Upper lobe of right lung (tissue), 1 donor: ENCODE results near the gene RPS19BP1. TPM values are rescaled to one million over a fixed set of nuclear protein-coding genes. Genes with fewer than 3 reads are reported as not detected.

Source experiments
- ATAC-seq: fragments of 200-7000 bp; cut with Tn5 transposase; one replicate; pipeline ENCODE4 v1.9.1; 2020; ENCODE audit warnings: mild to moderate bottlenecking, moderate library complexity
- DNase-seq: peaks from one replicate; pipeline ENCODE4 v3.0.0-alpha.2; 2020
- H3K27ac ChIP-seq: fragments of 200-600 bp; one replicate; pipeline ENCODE4 v1.8.0; 2022
- H3K27me3 ChIP-seq: fragments of 200-600 bp; one replicate; pipeline ENCODE4 v1.8.0; 2022; ENCODE audit warnings: mild to moderate bottlenecking
- H3K36me3 ChIP-seq: fragments of 200-600 bp; one replicate; pipeline ENCODE4 v1.8.0; 2022
- H3K4me1 ChIP-seq: fragments of 200-600 bp; one replicate; pipeline ENCODE4 v1.8.0; 2022
- H3K4me3 ChIP-seq: fragments of 200-600 bp; one replicate; pipeline ENCODE4 v1.8.0; 2022; ENCODE audit warnings: mild to moderate bottlenecking
- H3K9me3 ChIP-seq: fragments of 200-600 bp; one replicate; pipeline ENCODE4 v1.8.0; 2022
- CTCF ChIP-seq: fragments of 200-600 bp; IDR thresholded peaks from one replicate; pipeline ENCODE4 v1.8.0; 2022; ENCODE audit warnings: antibody characterized with exemption
- intact Hi-C: fragments of 100-400 bp; cut with DNase I; formaldehyde crosslinking; loops from one replicate; pipeline ENCODE4 v1.11.0; 2022
- total RNA-seq: library from RNA; stranded (reverse); fragmentation: NEBNext Ultra II Directional; extraction: Animal tissue kit (Norgen Biotek cat#: 25700); gene quantifications from one replicate; pipeline ENCODE4 v1.2.1, GENCODE V29; 2021
- donor health status: DM: no; HTN: yes; CAD: no; lungs with severe emphysema.

The RPS19BP1 gene
- total RNA-seq, 1 donor from 2014 or later = 72.5 TPM

GRCh38 chr22:39491696-39492095 lies 40.9 kb downstream of the RPS19BP1 start:
- intact Hi-C loops = no loop called here
- H3K27ac ChIP-seq = no peak overlapping the region
- no peaks in the 10 kb centered on the region for H3K9me3 ChIP-seq
- H3K27me3 ChIP-seq = no peaks in the 10 kb centered on the region
- TF ChIP-seq CTCF = no peak
- DNase-seq (no peak), ATAC-seq (no peak)
- H3K4me1 ChIP-seq = peaks cover 20% of the 10 kb centered on the region
- no peak overlapping the region for H3K4me3 ChIP-seq
- no peaks in the 10 kb centered on the region for H3K36me3 ChIP-seq

- intact Hi-C loops = no loop called here
- no peak for ATAC-seq
- Histone ChIP-seq H3K27ac (no peak overlapping the region), H3K9me3 (no peaks in the 10 kb centered on the region), H3K27me3 (no peaks in the 10 kb centered on the region), H3K36me3 (no peaks in the 10 kb centered on the region), H3K4me1 (peaks cover 14% of the 10 kb centered on the region), H3K4me3 (no peak overlapping the region)
- TF ChIP-seq CTCF = no peak
- no peak for DNase-seq
Observed at GRCh38 chr22:39490966-39491680, 41.4 kb downstream of the RPS19BP1 start.

DNA sequence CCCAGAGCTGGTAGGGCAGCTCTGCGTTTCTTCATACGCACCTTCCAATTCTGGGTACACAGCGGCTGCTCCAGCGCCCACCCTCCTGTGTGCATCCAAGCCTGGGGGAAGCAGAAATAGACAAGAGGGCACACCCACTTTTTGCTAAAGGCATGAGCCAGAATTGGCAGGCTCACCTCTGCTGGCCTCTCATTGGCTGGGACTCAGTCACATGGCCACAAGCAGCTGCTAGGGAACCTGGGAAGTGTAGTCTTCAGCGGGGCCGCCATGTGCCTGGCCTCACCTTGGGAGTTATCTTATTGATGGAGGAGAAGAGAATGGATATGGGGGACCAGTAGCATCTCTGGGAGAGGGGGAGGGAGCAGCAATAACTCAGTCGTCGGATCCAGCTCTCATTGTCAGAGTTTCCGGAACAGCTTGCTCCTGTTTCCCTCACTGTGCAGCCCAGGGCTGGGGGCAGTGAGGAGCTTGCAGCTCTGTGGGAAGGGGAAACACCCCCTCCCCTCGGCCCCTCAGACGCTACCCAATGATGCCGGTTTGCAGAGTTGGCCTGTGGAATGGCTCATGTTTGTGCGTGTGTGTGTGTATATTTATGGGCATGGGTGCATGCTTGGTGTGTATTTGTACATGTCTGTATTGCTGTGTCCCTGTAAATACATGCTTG lies 42.3 kb downstream of the RPS19BP1 start:
- H3K27ac ChIP-seq = no peak overlapping the region
- peaks cover 8% of the 10 kb centered on the region for H3K4me1 ChIP-seq
- H3K9me3 ChIP-seq = no peaks in the 10 kb centered on the region
- H3K27me3 ChIP-seq = no peaks in the 10 kb centered on the region
- DNase-seq (peak; percentile 86), ATAC-seq (peak; percentile 82)
- no peak overlapping the region for H3K4me3 ChIP-seq
- H3K36me3 ChIP-seq = no peaks in the 10 kb centered on the region
- intact Hi-C loops = no loop called here
- TF ChIP-seq CTCF = no peak

DNA sequence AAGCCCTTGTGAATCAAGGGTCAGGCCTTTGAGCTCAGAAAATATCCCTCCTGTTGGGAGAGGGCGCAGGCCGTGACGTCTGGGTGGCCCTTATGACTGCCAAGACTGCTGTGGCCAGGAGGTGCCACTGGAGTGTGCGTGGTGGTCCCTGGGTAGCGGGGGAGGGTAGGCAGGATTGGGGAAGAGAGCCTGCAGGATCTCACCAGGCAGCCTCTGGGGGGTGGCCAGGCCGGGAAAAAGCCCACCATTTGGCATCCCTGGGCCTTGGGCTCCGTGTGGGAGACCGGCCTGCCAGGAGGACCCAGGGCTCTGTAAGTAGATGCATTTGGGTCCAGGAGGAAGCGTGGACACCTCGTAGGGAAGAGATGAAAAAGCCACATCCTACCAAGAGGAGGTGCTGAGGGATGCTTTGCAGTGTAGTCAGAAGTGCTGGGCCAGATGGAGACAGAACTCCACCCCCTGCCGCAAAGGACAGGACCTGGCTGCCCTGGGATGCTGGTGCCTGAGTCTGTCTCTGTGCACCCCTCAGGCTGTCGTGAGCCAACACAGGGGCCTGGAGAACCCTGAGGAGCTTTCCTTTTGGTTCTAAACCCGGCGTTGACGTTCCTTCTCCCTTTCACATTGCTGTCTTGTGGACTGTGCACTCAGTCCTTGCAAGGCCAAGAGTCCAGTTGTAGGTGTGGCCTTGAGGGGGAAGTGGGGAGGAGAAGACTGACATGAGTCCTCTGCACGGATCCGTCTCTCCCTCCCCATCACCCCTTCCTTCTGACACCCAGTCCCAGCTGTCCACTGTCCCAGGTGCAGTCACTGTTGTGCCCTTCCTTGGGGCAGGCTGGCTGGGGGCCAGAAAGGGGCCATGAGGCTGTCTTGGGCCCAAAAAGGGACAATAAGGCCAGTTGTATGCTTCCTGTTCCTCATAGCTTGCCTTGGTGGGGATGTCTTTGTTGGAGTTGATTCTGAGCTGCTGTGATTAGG lies 43.2 kb downstream of the RPS19BP1 start:
- no peak for TF ChIP-seq CTCF
- Histone ChIP-seq H3K4me1 (peaks cover 8% of the 10 kb centered on the region), H3K27ac (no peak overlapping the region), H3K27me3 (no peaks in the 10 kb centered on the region), H3K4me3 (no peak overlapping the region), H3K36me3 (no peaks in the 10 kb centered on the region), H3K9me3 (no peaks in the 10 kb centered on the region)
- intact Hi-C loops = no loop called here
- peak; percentile 40 for ATAC-seq
- DNase-seq = peak; percentile 58

DNA sequence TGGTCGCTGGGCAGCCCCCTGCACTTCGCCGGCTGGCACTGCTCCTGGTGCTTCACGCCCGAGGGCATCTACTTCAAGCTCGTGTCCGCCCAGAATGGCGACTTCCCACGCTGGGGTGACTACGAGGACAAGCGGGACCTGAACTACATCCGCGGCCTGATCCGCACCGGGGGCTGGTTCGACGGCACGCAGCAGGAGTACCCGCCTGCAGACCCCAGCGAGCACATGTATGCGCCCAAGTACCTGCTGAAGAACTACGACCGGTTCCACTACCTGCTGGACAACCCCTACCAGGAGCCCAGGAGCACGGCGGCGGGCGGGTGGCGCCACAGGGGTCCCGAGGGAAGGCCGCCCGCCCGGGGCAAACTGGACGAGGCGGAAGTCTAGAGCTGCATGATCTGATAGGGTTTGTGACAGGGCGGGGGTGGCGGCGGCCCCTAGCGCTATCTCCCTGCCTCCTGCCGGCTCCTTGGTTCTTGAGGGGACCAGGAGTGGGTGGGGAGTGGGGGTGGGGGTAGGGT lies 43.9 kb downstream of the RPS19BP1 start:
- no peaks in the 10 kb centered on the region for H3K9me3 ChIP-seq
- ATAC-seq = no peak
- TF ChIP-seq CTCF = no peak
- peak; percentile 57 for DNase-seq
- H3K4me3 ChIP-seq = no peak overlapping the region
- H3K36me3 ChIP-seq = no peaks in the 10 kb centered on the region
- H3K27me3 ChIP-seq = no peaks in the 10 kb centered on the region
- H3K4me1 ChIP-seq = peaks cover 6% of the 10 kb centered on the region
- H3K27ac ChIP-seq = no peak overlapping the region
- intact Hi-C loops = no loop called here
